ENCODE data around the gene HNRNPA1. TPM values are rescaled to one million over a fixed set of nuclear protein-coding genes. Genes with fewer than 3 reads are reported as not detected.

HNRNPA1 gene
- total RNA-seq, 1 donor from 2014 or later, result 1,064 TPM

- no peak for TF ChIP-seq CTCF (conservative IDR thresholded peaks at IDR 0.05; ENCODE audit: low read depth, low read length)
- DNase-seq (ENCODE audit: low read depth), result no peak
- no peak overlapping the region for H3K4me3 ChIP-seq (ENCODE audit: low read depth, low read length)
Observed at GRCh38 chr12:54299515-54300224, 19.1 kb downstream of the HNRNPA1 start.

- peak overlapping the region; percentile 42 for H3K4me3 ChIP-seq (ENCODE audit: low read depth, low read length)
Observed at GRCh38 chr12:54300225-54300731, 19.8 kb downstream of the HNRNPA1 start.

GRCh38 chr12:54300732-54301427, 20.4 kb downstream of the HNRNPA1 start, which contains the start of gene NFE2:
Gene NFE2, minus strand, starts transcription at chr12:54301015. Its CDS starts 5,767 bp downstream, at chr12:54295248.
- DNase-seq (ENCODE audit: low read depth), result no peak
- peak; percentile 14 for TF ChIP-seq CTCF (conservative IDR thresholded peaks at IDR 0.05; ENCODE audit: low read depth, low read length)
- H3K4me3 ChIP-seq (ENCODE audit: low read depth, low read length), result peak within 1 kb of the TSS; percentile 42

More at GRCh38 chr12:54300225-54300731, 19.8 kb downstream of the HNRNPA1 start:
- no peak for TF ChIP-seq CTCF (conservative IDR thresholded peaks at IDR 0.05; ENCODE audit: low read depth, low read length)
- no peak for DNase-seq (ENCODE audit: low read depth)

- TF ChIP-seq CTCF (conservative IDR thresholded peaks at IDR 0.05; ENCODE audit: low read depth, low read length), result no peak
- no peak for DNase-seq (ENCODE audit: low read depth)
- H3K4me3 ChIP-seq (ENCODE audit: low read depth, low read length), result no peak overlapping the region
Observed at GRCh38 chr12:54301428-54302048, 21.0 kb downstream of the HNRNPA1 start.

GRCh38 chr12:54303640-54304039, 23.1 kb downstream of the HNRNPA1 start:
- H3K4me3 ChIP-seq (ENCODE audit: low read depth, low read length), result no peak overlapping the region
- no peak for TF ChIP-seq CTCF (conservative IDR thresholded peaks at IDR 0.05; ENCODE audit: low read depth, low read length)
- DNase-seq (ENCODE audit: low read depth), result no peak

GRCh38 chr12:54304187-54304810, 23.8 kb downstream of the HNRNPA1 start:
- no peak for DNase-seq (ENCODE audit: low read depth)
- no peak overlapping the region for H3K4me3 ChIP-seq (ENCODE audit: low read depth, low read length)
- no peak for TF ChIP-seq CTCF (conservative IDR thresholded peaks at IDR 0.05; ENCODE audit: low read depth, low read length)

Measured in epithelial cell of proximal tubule (primary cell).